Measurements from ENCODE around the gene SOX3.

SOX3 gene

DNA sequence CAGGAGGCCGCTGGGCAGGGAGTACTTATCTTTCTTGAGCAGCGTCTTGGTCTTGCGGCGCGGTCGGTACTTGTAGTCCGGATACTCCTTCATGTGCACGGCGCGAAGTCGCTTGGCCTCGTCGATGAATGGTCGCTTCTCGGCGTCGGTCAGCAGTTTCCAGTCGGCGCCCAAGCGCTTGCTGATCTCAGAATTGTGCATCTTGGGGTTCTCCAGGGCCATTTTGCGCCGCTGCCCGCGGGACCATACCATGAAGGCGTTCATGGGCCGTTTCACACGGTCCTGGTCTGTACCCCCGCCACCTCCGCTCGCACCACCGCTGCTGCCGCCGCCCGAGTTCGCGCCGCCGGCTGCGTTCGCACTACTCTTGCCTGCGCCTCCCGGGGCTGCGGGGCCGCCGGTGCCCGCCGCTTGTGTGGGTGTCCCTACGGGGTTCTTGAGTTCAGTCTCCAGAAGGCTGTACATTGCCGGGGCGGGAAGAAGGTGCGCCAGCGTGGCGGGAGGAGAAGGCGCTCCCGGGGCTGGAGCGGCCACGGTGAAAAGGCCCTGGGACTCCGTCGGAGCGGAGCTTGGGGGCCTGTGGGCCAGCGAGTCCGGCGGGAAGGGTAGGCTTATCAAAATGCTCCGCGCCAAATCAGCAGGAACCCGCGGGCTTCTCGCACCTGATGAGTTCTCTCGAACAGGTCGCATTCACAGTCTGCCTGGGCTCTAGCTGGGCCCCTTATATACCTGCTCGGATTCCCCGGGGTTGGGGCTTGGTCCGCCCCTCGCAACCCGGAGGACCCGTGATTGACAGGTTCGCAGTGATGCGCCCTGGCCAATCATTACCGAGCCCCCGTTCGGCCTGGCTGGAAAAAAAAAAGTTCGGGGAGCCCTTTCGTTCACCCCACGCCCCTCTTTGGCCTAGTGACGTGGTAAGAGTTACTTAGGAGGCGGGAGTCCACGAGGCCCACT is at the start of gene SOX3:
Gene SOX3, minus strand, starts transcription at position 699 of the 954 bp plus-strand sequence. Its CDS starts 9 bp downstream, at position 690.
- no peak for DNase-seq

- DNase-seq: no peak
These were observed 44.1 kb upstream of the SOX3 start for GRCh38 chrX:140548985-140549384.

DNA sequence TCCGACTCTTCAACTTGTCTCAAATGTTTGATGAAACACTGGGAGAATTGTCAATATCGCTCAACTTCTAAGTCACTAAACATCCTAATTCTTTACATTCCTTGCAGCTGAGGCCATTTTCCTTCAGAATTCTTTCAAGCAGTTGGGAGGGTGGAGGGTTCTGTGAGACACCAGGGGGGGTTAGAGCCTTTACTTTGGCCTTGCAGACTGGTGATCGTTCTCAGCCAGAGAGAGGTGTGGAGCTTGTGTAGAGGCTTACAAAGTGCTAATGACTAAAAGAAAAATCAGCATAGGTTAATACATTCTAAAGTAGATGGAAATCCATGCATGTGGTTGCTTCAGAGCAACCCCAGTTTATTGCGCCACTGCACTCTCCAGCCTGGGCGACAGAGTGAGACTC is 21.3 kb upstream of the SOX3 start:
- no peak for DNase-seq

- DNase-seq: no peak
These were observed 20.6 kb upstream of the SOX3 start for GRCh38 chrX:140525448-140525847.

- no peak for DNase-seq
These were observed 19.7 kb upstream of the SOX3 start for GRCh38 chrX:140524556-140524955.

DNA sequence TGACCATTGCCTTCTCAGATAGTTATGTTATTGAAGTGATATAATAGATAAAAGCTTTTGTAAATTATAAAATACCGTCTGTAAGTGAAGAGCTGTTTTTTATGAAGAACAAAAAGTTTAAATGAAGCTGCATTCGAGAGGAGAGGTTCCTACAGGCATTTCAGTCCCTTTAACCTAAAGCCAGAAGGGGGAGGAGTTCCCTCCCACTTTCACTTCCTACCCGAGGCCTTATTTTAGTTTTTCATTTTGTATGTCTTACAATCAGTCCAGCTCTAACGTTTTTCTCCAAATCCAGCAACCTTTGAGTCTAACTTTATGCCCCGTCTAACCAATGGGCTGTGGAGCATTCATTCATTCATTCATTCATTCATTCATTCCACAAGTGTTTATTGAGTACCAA is 16.5 kb upstream of the SOX3 start:
- no peak for DNase-seq

DNA sequence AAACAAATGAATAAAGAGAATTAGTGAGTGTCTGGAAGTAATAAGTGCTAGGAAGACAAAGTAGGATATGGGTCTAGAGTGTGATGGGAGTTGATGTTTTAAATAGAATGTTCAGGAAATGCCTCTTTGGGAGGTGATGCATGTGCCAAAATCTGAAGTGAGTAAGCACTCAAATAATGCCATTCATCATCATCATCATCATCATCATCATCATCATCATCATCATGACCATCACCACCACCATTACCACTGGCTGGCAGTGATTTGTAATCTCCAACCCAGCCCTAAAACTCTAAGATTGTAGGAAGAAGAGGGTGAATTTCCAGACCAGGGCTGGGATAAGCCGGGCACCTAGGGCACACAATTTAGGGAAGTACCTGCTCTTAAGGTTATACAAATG is 9.7 kb upstream of the SOX3 start:
- DNase-seq: no peak

DNA sequence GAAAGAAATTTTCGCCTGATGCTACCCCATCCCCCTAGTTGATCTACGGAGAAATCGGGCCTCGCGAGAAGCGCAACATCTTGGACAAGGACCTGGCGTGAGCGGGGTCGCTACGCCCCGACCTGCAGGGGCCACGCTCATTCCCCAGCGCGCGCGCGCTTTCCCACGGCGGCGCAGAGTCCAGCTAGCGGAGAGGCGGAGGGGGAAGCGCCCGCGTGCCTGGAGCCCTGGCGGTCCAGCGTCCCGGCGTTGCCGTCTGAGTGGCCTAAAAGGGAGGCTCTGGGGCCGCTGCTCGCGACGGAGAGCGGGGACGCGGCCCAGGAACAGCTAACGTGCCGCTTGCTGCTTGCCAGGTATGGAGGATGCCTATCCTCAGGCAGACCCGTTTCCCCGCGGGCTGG is 6.0 kb upstream of the SOX3 start:
- DNase-seq: no peak

- no peak for DNase-seq
These were observed 5.4 kb upstream of the SOX3 start for GRCh38 chrX:140510306-140510676.

GRCh38 chrX:140509468-140510305 is 4.8 kb upstream of the SOX3 start:
- DNase-seq: no peak

DNA sequence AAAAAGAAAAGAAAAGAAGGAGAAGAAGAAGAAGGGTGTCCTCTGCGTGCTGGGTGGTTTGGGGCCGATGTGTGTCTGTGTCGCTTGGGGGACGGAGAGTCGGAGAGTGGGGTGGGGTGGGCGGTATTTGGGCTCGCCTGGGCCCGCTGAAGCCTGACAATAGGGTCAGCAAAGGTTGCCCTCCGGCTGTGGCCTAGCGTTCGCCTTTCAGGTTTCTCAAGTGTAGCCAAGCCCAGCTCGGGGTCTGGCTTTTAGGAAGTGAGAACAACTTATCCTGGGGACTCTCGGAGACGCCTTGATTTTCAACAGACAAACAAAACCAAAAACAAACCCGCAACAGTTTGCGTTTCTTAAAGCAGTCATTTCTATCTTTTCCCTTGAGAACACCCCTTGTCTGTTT is 4.1 kb upstream of the SOX3 start:
- no peak for DNase-seq

GRCh38 chrX:140507982-140508305 is 3.1 kb upstream of the SOX3 start:
- DNase-seq: peak; percentile 2 to 23

DNA sequence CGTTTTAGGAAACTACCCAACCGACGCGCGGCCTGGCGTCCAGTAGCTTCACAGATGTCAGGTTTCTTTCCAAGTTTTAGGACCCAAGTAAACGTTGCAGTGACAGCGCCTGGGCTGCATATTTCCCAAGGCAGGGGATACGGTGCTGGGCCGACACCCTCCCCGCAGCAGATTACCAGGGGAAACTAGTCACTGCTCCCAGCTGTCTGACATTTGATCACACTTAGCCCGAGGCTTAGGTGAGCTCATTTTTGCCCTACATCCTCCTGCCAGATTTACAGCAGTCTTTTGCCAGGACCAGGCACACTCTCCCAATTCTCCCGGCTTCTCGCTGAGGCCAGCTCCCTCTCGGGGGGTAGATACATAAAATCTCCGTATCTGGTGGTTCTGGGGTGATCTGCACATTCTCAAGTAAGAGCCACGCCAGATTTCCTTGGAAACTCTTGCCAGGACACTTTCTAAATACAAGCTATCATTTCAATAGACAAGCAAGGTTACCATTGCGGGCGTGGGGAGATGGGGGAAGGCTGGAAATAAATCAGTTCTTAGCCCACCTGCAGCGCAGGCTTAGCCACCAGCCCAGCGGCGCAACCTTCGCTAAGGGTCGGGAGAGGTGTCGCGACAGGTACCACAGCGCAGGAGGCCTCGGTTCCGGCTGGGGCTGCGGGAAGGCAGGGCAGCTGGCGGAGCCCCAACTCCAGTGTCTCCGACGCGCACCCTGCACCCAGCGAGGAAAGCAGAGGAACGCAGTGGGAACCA is 2.5 kb upstream of the SOX3 start:
- no peak for DNase-seq

GRCh38 chrX:140505421-140506337 is 810 bp upstream of the SOX3 start:
- no peak for DNase-seq

DNA sequence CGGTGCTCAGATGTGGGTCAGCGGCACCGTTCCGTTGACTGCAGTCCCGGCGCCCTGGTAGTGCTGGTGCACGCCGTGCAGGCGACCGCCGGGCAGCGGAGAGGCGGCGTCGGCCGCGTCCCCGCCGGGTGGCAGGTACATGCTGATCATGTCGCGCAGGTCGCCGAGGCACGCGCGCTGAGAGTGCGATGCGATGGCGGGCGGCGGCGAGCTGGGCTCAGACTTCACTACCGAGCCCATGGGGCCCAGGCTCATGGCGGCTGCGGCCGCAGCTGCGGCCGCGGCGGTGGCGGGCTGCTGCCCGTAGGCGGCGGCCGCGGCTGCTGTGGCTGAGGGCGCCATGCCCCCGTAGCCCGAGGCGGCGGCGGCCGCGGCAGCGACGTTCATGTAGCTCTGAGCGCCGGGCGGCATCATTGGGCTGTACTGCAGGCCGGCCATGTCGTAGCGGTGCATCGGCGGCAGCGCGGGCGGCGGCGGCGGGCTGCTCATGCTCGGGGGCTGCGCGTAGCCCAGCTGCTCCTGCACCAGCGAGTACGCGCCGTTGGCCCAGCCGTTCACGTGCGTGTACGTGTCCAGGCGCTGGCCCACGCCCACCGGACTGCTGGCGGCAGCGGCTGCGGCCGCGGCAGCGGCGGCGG is 1.0 kb downstream of the SOX3 start:
- peak; percentile 3 to 18 for DNase-seq

GRCh38 chrX:140503238-140503601 is 1.6 kb downstream of the SOX3 start:
- DNase-seq: no peak

GRCh38 chrX:140502491-140503237 is 2.2 kb downstream of the SOX3 start:
- no peak for DNase-seq

DNA sequence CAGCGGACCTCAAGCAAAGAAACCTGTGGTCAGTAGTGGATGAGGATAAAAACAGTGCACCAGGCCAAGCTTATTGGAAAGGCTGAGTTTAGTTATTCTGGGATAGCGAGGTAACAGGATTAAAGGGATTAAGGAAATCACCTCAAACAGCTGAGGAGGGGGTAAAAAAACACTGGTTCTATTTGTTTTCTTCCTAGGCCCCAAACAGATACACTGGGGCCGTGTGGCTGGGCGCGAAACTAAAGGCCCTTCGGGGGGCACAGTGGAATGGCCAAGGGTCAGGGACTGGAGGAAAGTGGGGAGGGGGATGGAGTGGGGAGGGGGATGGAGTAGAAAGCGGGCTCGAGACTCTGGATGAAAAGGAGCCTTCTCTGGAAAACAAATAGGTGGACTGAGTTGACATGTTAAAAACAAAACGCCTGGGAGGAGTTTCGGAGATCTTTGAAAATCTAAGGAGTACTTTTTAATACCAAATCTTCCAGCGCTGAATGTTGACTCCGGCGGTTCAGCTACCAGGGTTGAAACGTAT is 2.9 kb downstream of the SOX3 start:
- DNase-seq: no peak

DNA sequence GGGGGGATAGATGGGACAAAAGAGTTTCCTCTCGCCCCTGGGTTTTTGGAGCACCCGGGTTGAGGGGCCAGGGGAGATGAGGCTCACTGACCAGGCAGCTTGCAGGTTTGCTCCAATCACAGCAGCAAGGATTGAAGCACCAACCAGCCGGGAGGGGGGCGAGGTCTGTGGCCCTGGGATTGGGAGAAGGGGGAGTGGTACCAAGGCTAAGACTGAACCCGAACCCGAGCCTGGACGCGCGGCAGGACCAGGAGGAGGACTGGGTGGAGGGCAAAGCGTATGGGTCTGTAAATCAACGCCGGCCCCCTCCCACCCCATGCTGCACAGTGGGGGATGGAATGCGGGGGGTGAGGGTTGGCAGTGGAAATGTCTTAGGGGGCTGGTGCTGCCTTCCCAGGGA is 3.5 kb downstream of the SOX3 start:
- no peak for DNase-seq

GRCh38 chrX:140500441-140500840 is 4.4 kb downstream of the SOX3 start:
- no peak for DNase-seq

GRCh38 chrX:140495739-140496138 is 9.1 kb downstream of the SOX3 start:
- no peak for DNase-seq

Measured in hippocampal formation (tissue), 2 donors.